D721Med (cell line): ENCODE results near the gene COPZ1.

ENCODE experiments used
- DNase-seq: peaks from one replicate; pipeline ENCODE4 v3.0.0; 2011; ENCODE audit warnings: low spot score; ENCODE audit not compliant: insufficient read length
- FAIRE-seq: peaks from 2 replicates; lab custom pipeline; 2011; peaks lifted over from hg19 to GRCh38; lab: Jason Lieb, UNC
- TF ChIP-seq, protein P1 (sequence below): IDR thresholded peaks from 2 replicates; pipeline ENCODE4 v1.5.1; 2012; ENCODE audit warnings: mild to moderate bottlenecking, control low read depth; ENCODE audit not compliant: insufficient read depth; ENCODE audit errors: missing control alignments

Gene COPZ1

DNA sequence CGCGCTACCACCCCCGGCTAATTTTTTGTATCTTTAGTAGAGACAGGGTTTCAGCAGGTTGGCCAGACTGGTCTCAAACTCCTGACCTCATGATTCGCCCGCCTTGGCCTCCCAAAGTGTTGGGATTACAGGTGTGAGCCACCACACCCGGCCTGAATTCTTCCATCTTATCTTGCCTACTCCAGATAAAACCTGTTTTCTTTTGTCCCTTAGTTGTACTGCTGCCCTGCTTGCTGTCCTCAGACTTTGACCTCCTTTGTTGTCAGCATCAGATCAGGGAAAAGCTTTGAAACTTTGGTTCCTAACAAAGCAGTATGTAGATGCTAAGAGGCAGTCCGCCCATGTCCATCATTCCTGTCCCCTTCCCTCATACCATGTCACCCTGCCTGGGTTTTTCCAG, 15.9 kb downstream of the COPZ1 start:
- no peak for FAIRE-seq
- TF ChIP-seq, protein P1, sequence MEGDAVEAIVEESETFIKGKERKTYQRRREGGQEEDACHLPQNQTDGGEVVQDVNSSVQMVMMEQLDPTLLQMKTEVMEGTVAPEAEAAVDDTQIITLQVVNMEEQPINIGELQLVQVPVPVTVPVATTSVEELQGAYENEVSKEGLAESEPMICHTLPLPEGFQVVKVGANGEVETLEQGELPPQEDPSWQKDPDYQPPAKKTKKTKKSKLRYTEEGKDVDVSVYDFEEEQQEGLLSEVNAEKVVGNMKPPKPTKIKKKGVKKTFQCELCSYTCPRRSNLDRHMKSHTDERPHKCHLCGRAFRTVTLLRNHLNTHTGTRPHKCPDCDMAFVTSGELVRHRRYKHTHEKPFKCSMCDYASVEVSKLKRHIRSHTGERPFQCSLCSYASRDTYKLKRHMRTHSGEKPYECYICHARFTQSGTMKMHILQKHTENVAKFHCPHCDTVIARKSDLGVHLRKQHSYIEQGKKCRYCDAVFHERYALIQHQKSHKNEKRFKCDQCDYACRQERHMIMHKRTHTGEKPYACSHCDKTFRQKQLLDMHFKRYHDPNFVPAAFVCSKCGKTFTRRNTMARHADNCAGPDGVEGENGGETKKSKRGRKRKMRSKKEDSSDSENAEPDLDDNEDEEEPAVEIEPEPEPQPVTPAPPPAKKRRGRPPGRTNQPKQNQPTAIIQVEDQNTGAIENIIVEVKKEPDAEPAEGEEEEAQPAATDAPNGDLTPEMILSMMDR, result no peak

DNA sequence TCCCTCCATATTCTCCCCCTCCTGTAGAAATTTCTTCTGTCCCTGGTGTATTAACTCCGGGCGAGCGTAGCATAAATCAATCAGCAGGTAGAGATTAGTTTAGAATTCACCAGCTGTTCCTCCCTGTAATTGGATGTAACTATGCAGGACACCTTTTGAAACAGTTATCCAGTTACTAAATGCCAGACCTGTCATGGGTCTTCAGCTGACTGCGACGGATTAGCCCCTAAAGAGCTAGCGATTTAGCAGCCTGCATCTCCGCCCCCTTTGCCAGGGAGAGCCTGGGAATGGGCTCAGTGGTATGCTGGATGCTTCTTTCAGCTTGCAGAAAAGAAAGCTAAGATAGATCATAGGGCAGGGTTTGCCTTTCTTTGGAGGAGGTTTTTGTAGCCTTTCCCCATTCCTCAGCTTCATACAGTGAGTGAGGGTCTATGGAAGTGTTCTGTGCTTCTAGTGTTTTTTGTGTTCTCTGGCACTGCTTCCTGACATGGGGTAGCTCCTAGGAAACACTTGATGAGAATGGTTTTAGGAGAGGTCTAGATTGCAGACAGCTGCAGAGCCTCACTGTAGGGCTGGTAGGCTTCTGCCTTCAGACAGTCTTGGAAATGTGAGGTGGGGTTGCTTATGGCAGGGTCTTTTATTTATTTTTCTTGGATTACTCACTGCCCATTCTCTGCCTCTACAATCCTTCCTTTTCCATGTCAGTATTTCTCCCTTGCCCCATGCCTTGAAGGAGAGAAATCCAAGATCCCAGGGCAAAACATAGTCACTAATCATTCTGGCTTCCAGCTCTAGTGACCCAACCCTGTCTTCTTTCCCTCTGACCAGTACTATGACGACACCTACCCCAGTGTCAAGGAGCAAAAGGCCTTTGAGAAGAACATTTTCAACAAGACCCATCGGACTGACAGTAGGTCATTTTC, 16.7 kb downstream of the COPZ1 start:
- FAIRE-seq, result no peak
- TF ChIP-seq, protein P1, result no peak
- DNase-seq, result no peak

More for the DNA sequence above, 15.9 kb downstream of the COPZ1 start:
- no peak for DNase-seq

DNA sequence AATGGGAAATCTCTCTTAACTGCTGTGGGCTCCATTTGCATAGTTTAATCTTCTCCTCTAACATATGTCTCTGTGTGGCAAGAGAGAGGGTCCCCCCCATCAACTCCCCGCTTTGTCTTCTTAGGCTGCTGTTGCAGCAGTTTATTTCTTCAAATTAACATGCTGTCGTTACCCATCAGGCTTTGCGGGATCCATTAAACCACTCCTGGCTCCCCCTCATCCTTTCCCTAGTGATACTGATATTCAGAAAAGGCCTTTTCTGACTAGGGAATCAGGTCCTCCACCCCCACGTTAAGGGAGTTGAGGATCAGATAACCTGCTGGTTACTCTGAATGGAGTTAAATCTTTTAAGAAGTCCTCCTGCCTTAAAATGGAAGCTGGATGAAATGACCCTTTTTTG, 24.1 kb downstream of the COPZ1 start:
- no peak for DNase-seq
- no peak for FAIRE-seq
- TF ChIP-seq, protein P1, result no peak

DNA sequence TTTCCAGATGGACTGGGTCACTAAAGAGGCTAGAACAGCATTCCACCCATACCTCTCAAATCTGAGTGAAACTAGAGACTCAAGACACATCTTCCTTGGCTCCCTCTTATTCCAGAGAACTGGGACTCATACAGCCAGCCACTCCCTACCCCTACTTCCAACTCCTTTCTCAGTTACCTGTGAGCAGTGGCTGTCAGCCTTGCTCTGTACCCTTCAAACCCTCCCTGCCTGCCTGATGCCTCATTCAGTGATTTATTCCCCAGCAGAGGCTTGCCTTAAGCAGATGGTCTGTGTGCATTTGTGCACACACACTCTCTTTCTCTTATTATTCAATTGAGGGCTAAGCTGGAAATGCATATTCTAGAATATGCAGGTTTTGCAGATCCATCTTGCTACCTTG, 24.7 kb downstream of the COPZ1 start:
- no peak for FAIRE-seq
- no peak for DNase-seq
- TF ChIP-seq, protein P1, result no peak

DNA sequence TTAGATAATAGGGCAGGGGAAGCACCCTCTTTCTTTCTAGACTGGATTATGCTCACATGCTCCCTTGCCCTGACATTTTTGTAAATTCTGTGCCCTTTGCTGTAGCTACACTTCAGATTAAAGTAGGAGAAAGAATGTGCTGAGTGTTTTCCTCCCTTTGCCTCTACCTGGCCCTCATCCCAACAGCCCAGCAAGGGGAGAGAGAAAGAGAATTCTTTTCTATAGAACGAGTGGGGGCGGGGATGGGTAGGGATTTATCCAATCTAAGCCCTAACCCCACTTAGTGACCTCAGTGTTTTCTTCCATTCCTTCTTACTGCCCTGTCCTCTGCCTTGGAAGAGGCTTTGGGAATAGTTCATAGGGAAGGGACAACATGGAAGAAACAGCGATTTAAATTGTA, 25.8 kb downstream of the COPZ1 start:
- TF ChIP-seq, protein P1, result no peak
- FAIRE-seq (no peak), DNase-seq (no peak)

DNA sequence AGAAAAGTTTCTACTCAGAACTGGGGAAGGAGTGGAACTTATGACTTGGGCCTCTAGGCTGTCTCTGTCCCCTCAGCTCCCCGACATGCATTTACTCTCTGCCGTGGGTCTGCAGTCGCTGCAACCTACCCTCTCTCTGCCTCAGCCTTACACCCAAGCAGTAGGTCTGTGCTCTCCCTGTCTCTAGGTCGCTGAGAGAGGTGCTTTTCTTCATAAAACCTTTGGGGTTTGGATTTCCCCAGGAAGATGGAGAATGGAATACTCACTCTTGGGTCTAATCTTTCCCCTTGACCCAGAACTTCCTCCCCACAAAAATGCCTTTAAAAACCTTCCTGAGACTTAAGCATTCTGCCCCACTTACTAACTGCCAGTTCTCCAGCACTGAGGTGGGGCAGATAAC, 26.4 kb downstream of the COPZ1 start:
- DNase-seq (no peak), FAIRE-seq (no peak)
- TF ChIP-seq, protein P1, result no peak

DNA sequence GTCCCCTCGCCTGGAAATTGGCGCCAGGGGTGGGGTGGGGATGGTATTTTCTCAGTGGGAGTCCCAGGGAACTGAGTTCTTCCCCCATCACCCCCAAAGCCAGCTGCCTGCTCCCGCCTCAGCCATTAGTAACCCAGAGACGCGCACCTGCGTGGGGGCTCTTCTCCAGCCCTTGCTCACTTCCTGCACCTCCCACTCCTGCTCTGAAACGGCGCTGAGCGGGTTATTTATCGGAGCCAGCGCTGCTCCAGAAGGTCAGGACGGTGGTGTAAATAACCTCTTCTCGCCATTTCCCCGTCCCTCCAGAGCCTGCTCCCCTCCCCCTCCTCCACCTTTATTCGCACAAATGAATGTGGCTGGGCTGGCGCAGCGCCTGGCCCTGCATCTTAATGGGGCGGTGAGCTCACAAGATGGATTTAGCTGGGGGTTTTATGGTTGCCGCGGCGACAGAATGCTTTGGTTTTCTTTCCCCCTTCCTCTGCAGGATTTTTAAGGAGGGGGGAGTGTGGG, 27.1 kb downstream of the COPZ1 start:
- FAIRE-seq (no peak), DNase-seq (no peak)
- TF ChIP-seq, protein P1, result no peak
